GM20000 (cell line): Measurements from ENCODE around the gene GFOD2.
"Not testable (repeated sequence)": the region's sequence is repeated elsewhere in the genome, so short reads cannot be mapped to it uniquely, and the experiment has no call there.

Experiments
- DNase-seq: peaks from one replicate; pipeline ENCODE4 v3.0.0; 2012; ENCODE audit warnings: low spot score
- CTCF ChIP-seq: IDR thresholded peaks from 2 replicates; pipeline ENCODE4 v1.5.1; 2012; ENCODE audit warnings: mild to moderate bottlenecking, control low read depth; ENCODE audit errors: extremely low read depth, missing control alignments

The GFOD2 gene

GRCh38 chr16:67703626-67704025 is 15.5 kb downstream of the GFOD2 start:
- no peak for TF ChIP-seq CTCF
- DNase-seq, result no peak

GRCh38 chr16:67702130-67702529 is 17.0 kb downstream of the GFOD2 start:
- no peak for TF ChIP-seq CTCF
- DNase-seq, result no peak

- no peak for DNase-seq
- TF ChIP-seq CTCF, result no peak
Measured at GRCh38 chr16:67701420-67701819, 17.7 kb downstream of the GFOD2 start.

- no peak for DNase-seq
- no peak for TF ChIP-seq CTCF
Measured at GRCh38 chr16:67699265-67699664, 19.9 kb downstream of the GFOD2 start.

- DNase-seq, result no peak
- no peak for TF ChIP-seq CTCF
Measured at GRCh38 chr16:67697422-67698185, 21.5 kb downstream of the GFOD2 start.

GRCh38 chr16:67694611-67695010 is 24.5 kb downstream of the GFOD2 start:
- no peak for DNase-seq
- TF ChIP-seq CTCF, result no peak

GRCh38 chr16:67693517-67694285 is 25.4 kb downstream of the GFOD2 start:
- not testable (repeated sequence) for DNase-seq
